ENCODE results near the gene ANXA11. TPM values are rescaled to one million over a fixed set of nuclear protein-coding genes. Genes with fewer than 3 reads are reported as not detected.

Gene ANXA11
- total RNA-seq, 2 donors from 2014 or later, result 271 to 353 TPM

GRCh38 chr10:80183436-80183835, 21.9 kb downstream of the ANXA11 start:
- Histone ChIP-seq H3K4me1 (peaks cover 8% of the 10 kb centered on the region), H3K9ac (ENCODE audit: low read depth in 2 of 2, low read length in 2 of 2) (no peak overlapping the region), H3K27me3 (no peaks in the 10 kb centered on the region), H3K36me3 (peaks cover 7% of the 10 kb centered on the region), H3K27ac (no peak overlapping the region), H3K4me3 (no peak overlapping the region), H3K9me3 (no peaks in the 10 kb centered on the region)
- intact Hi-C loops (cut with DNase I), result no loop called here
- no peak for TF ChIP-seq CTCF (IDR thresholded peaks at IDR 0.05)
- DNase-seq, result no peak

- no peak for DNase-seq
- Histone ChIP-seq H3K36me3 (peaks cover 7% of the 10 kb centered on the region), H3K4me1 (peaks cover 8% of the 10 kb centered on the region), H3K9ac (ENCODE audit: low read depth in 2 of 2, low read length in 2 of 2) (no peak overlapping the region), H3K9me3 (no peaks in the 10 kb centered on the region), H3K27me3 (no peaks in the 10 kb centered on the region), H3K4me3 (no peak overlapping the region), H3K27ac (no peak overlapping the region)
- intact Hi-C loops (cut with DNase I), result no loop called here
- TF ChIP-seq CTCF (IDR thresholded peaks at IDR 0.05), result no peak
Measured at GRCh38 chr10:80182986-80183385, 22.4 kb downstream of the ANXA11 start.

- TF ChIP-seq CTCF (IDR thresholded peaks at IDR 0.05), result no peak
Measured at GRCh38 chr10:80177781-80178636, 27.3 kb downstream of the ANXA11 start.

GRCh38 chr10:80176526-80176925, 28.8 kb downstream of the ANXA11 start:
- H3K9me3 ChIP-seq, result no peaks in the 10 kb centered on the region
- TF ChIP-seq CTCF (IDR thresholded peaks at IDR 0.05), result no peak
- H3K4me1 ChIP-seq, result peaks cover 18% of the 10 kb centered on the region
- intact Hi-C loops (cut with DNase I), result no loop called here
- no peak for DNase-seq
- H3K36me3 ChIP-seq, result peaks cover 7% of the 10 kb centered on the region
- no peaks in the 10 kb centered on the region for H3K27me3 ChIP-seq
- no peak overlapping the region for H3K4me3 ChIP-seq
- H3K9ac ChIP-seq (ENCODE audit: low read depth in 2 of 2, low read length in 2 of 2), result no peak overlapping the region
- no peak overlapping the region for H3K27ac ChIP-seq

More at GRCh38 chr10:80177781-80178636, 27.3 kb downstream of the ANXA11 start:
- Histone ChIP-seq H3K4me1 (peaks cover 5% of the 10 kb centered on the region), H3K27me3 (no peaks in the 10 kb centered on the region), H3K27ac (no peak overlapping the region), H3K9ac (ENCODE audit: low read depth in 2 of 2, low read length in 2 of 2) (no peak overlapping the region), H3K4me3 (no peak overlapping the region), H3K36me3 (peaks cover 7% of the 10 kb centered on the region), H3K9me3 (no peaks in the 10 kb centered on the region)
- no peak for DNase-seq
- intact Hi-C loops (cut with DNase I), result no loop called here

GRCh38 chr10:80174641-80175395, 30.5 kb downstream of the ANXA11 start:
- H3K9me3 ChIP-seq, result no peaks in the 10 kb centered on the region
- no peak overlapping the region for H3K4me3 ChIP-seq
- H3K27ac ChIP-seq, result no peak overlapping the region
- no peak for DNase-seq
- intact Hi-C loops (cut with DNase I), result no loop called here
- H3K27me3 ChIP-seq, result no peaks in the 10 kb centered on the region
- H3K36me3 ChIP-seq, result no peaks in the 10 kb centered on the region
- H3K4me1 ChIP-seq, result peaks cover 30% of the 10 kb centered on the region
- H3K9ac ChIP-seq (ENCODE audit: low read depth in 2 of 2, low read length in 2 of 2), result no peak overlapping the region
- TF ChIP-seq CTCF (IDR thresholded peaks at IDR 0.05), result no peak

Measured in colonic mucosa (tissue), 4 donors.